ENCODE measurements around the gene RUNX1. TPM values are rescaled to one million over a fixed set of nuclear protein-coding genes. Genes with fewer than 3 reads are reported as not detected.

RUNX1 gene
- total and polyA plus RNA-seq, 2 experiments from 2014 or later: 0.12 TPM; not detected in 1

DNA sequence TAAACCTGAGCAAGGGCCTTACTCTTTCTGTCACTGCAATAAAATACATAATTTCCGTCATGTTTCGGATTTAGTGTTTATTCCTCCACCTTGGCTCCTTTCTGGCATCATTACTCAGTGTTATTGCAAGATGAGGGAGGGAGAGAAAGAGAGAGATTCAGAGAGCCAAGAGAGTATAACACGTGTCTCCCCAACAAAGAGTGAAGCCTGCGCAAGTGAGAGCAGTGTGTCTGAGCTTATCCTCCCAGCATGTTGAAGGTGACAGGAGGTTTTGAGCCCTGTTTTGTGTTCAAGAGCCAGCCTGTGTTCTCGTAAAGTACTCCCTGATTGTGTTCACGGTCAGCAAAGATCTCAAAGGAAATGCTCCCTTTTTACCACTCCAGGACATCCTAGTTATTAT lies 6.3 kb downstream of the RUNX1 start:
- no peak for DNase-seq (ENCODE audit: low read depth in 1 of 2, low spot score in 1 of 2)
- Histone ChIP-seq H3K4me3 (no peak overlapping the region), H3K9me3 (ENCODE audit: low read depth) (no peaks in the 10 kb centered on the region), H3K36me3 (no peaks in the 10 kb centered on the region), H3K27me3 (peaks cover 80% of the 10 kb centered on the region), H3K27ac (no peak overlapping the region), H3K4me1 (ENCODE audit: low read depth) (no peaks in the 10 kb centered on the region)
- TF ChIP-seq, protein P1, sequence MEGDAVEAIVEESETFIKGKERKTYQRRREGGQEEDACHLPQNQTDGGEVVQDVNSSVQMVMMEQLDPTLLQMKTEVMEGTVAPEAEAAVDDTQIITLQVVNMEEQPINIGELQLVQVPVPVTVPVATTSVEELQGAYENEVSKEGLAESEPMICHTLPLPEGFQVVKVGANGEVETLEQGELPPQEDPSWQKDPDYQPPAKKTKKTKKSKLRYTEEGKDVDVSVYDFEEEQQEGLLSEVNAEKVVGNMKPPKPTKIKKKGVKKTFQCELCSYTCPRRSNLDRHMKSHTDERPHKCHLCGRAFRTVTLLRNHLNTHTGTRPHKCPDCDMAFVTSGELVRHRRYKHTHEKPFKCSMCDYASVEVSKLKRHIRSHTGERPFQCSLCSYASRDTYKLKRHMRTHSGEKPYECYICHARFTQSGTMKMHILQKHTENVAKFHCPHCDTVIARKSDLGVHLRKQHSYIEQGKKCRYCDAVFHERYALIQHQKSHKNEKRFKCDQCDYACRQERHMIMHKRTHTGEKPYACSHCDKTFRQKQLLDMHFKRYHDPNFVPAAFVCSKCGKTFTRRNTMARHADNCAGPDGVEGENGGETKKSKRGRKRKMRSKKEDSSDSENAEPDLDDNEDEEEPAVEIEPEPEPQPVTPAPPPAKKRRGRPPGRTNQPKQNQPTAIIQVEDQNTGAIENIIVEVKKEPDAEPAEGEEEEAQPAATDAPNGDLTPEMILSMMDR (IDR thresholded peaks at IDR 0.05; ENCODE audit: low read depth, low read length): no peak

DNA sequence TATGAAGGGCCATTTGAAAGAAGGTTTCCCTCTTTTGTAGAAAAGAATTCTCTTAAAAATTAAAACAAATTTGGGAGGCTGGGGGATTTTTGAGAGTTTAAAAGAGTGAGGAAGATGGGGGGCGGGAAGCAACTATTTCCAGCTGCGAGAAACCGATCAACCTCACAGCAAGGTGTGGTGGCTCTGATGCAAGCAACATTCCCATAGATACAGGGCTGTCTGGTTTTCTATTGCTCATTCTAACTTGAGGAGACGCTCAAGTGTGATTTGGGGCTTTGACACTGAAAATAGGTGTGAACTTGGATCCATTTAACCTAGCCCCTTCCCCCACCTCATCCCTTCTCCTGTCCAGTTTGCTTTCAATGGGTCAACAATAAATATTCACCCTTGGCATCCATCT lies 7.2 kb downstream of the RUNX1 start:
- no peaks in the 10 kb centered on the region for H3K9me3 ChIP-seq (ENCODE audit: low read depth)
- TF ChIP-seq, protein P1 (IDR thresholded peaks at IDR 0.05; ENCODE audit: low read depth, low read length): no peak
- H3K4me1 ChIP-seq (ENCODE audit: low read depth): no peaks in the 10 kb centered on the region
- H3K27ac ChIP-seq: no peak overlapping the region
- H3K4me3 ChIP-seq: no peak overlapping the region
- no peaks in the 10 kb centered on the region for H3K36me3 ChIP-seq
- peaks cover 79% of the 10 kb centered on the region for H3K27me3 ChIP-seq
- DNase-seq (ENCODE audit: low read depth in 1 of 2, low spot score in 1 of 2): no peak

- H3K36me3 ChIP-seq: no peaks in the 10 kb centered on the region
- no peak overlapping the region for H3K4me3 ChIP-seq
- H3K9me3 ChIP-seq (ENCODE audit: low read depth): no peaks in the 10 kb centered on the region
- H3K27me3 ChIP-seq: peaks cover 79% of the 10 kb centered on the region
- DNase-seq (ENCODE audit: low read depth in 1 of 2, low spot score in 1 of 2): no peak
- no peaks in the 10 kb centered on the region for H3K4me1 ChIP-seq (ENCODE audit: low read depth)
- TF ChIP-seq, protein P1 (IDR thresholded peaks at IDR 0.05; ENCODE audit: low read depth, low read length): no peak
- no peak overlapping the region for H3K27ac ChIP-seq
Measured at GRCh38 chr21:35041122-35041521, 8.0 kb downstream of the RUNX1 start.

DNA sequence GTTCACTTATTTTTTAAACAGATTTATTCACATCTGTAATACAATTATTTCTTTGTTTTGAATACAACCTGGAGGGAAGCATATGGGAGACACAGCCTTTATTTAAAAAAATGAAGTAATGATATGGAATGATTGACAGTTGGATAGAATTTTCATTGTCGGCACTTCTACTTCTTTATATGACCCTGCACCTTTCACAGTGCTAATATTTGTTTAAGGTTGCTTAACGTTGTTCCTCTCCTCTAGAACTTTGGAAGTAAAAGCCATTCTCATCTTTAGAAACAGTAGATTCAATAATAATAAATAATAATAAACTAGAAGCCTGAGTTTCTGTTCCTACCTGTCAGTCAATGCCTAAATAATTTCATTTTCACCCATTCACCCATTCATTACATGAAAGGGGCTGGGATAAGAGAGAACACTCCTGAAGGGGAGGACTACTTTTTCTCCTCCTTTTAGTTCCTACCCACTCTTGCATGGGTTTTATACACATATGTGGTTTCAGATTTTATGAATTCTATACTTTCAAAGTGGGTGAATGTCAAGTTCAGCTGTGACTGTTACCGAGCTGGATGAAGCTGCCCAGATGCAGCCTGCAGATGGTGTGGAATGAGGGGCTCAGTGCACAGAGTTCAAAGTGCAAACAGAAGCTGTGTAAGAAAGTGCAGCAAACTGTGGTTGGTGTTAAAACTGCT lies 9.4 kb downstream of the RUNX1 start:
- TF ChIP-seq, protein P1 (IDR thresholded peaks at IDR 0.05; ENCODE audit: low read depth, low read length): no peak
- Histone ChIP-seq H3K27me3 (peaks cover 85% of the 10 kb centered on the region), H3K27ac (no peak overlapping the region), H3K9me3 (ENCODE audit: low read depth) (no peaks in the 10 kb centered on the region), H3K4me1 (ENCODE audit: low read depth) (no peaks in the 10 kb centered on the region), H3K36me3 (no peaks in the 10 kb centered on the region), H3K4me3 (no peak overlapping the region)
- DNase-seq (ENCODE audit: low read depth in 1 of 2, low spot score in 1 of 2): no peak

DNA sequence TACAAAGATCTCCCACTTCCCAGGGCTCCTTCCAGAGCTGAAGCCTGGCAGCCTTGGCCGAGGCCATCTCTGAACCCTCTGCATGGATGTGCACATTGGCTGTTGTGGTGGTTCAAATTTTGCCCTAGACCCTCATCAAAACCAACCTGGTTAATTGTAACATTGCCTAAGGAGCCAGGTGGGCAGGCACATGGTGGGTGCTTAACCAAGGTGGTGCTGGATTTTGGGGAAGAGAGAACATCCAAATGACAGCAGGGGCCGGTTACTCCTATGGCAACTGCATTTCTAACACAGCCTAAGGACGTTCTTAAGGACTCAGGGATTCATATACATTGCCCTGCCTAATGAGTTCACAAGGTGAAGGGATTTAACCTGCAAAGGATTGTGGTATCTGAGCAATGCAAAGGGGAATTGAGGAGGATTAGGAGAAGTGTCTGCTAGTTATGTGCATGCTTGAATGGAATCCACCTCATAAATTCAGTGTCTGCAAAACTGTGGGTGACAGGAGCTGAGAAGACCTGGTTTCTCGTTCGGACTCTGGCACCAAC lies 10.3 kb downstream of the RUNX1 start:
- H3K9me3 ChIP-seq (ENCODE audit: low read depth): no peaks in the 10 kb centered on the region
- no peaks in the 10 kb centered on the region for H3K4me1 ChIP-seq (ENCODE audit: low read depth)
- no peak overlapping the region for H3K4me3 ChIP-seq
- TF ChIP-seq, protein P1 (IDR thresholded peaks at IDR 0.05; ENCODE audit: low read depth, low read length): no peak
- DNase-seq (ENCODE audit: low read depth in 1 of 2, low spot score in 1 of 2): no peak
- H3K27me3 ChIP-seq: peaks cover 91% of the 10 kb centered on the region
- H3K36me3 ChIP-seq: no peaks in the 10 kb centered on the region
- H3K27ac ChIP-seq: no peak overlapping the region

Measured in cardiac muscle cell (in vitro differentiated cells and primary cell).